GM08714 (cell line): ENCODE data around the gene HOXA4.

Experiments used
- H3K4me3 ChIP-seq: fragments of 200-500 bp; sonication (Bioruptor generic); 2 replicates; pipeline ENCODE4 v1.5.1; 2014; ENCODE audit warnings: mild to moderate bottlenecking, low read length, inconsistent platforms
- ZNF274 ChIP-seq: IDR thresholded peaks from 2 replicates; pipeline ENCODE4 v1.6.1; 2012; ENCODE audit warnings: mild to moderate bottlenecking, low read depth, low read length

The HOXA4 gene

DNA sequence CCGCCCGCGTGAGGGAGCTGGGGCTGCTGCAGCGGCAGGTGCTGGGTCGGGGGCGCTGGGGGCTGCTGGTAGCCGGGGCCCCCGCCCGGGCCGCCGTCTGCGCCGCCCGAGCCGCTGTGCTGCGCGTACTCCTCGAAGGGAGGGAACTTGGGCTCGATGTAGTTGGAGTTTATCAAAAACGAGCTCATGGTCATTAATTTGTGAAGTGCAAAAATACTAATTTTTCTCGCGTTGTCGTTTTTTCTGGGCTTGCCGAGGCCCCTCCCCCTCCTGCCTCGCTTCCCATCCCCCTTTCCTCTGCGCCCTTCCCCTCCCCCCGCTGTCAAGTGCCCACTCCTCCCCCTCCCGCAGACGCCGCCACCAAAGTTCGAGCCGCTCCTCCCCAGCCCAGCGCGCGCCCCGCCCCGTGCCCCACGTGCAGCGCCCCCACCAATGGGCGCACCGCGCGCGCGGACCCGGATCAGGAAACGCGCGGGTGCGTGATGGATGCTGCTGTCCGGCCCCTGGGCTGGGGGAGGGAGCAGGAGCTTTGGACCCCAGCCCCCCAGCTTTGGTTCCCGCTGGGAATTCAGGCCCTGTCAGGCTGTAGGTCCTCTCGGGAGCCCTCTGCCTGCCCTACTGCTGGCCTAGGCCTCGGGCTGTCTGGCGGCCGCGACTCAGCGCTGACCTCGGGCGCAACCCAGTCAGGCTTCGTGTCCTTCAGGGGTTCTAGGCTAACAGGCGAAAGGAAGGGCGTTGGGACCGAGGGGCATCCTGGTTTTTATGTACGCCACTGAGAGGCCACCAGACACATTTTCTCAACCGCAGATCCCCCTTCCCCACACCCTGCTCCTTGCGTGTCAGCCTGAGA lies at the start of gene HOXA4:
TSS of gene HOXA4 (minus strand) at position 218 of the 850 bp plus-strand sequence. CDS start at position 194, 24 bp downstream.
- H3K4me3 ChIP-seq: peak within 1 kb of the TSS; percentile 39

DNA sequence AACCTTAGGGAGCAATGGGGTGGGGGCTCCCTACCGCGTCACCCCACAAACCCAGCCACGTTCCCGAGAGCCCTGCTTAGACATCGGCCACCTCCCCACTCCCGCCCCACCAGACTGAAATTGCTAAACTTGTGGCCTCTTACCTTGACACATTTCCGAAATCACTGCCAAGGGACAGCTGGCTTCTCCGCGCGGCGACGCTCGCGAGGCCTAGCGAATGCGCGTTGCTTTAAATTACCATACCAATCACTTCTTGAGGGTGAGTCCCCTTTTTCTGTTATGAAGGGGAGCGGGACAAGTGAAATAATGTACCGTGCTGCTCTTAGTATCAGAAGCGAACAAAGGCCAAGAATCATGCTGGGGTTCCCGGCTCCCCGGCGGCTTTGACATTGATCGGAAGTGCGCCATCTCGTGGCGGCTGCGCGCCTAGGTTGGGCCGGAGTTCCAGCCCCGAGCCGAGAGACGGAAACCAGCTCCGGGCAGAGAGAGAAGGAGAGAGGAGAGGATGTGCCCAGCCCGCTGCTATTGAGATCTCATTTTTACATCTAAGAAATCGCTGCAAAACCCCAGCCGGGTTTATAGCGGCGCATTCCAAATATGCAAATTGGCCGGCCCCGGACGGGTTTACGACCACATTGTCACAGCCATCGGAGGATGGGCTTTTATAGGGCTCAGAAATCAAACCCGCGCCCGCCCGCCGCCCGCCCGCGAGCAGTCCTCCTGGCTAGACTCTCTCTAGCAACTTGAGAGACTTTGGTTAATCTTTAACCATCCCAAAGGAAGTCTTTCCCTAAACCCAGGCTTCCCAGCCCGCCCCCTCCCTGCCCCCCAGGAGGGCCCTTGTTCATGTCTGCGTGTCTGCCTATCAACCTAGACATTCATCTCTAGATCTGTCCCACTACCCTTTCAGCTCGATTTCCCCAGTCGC lies 49.2 kb upstream of the HOXA4 start:
- TF ChIP-seq ZNF274: no peak
- no peak overlapping the region; the same call in 1 of the 2 replicates for H3K4me3 ChIP-seq

More for the DNA sequence above, at the start of gene HOXA4:
- TF ChIP-seq ZNF274: no peak

DNA sequence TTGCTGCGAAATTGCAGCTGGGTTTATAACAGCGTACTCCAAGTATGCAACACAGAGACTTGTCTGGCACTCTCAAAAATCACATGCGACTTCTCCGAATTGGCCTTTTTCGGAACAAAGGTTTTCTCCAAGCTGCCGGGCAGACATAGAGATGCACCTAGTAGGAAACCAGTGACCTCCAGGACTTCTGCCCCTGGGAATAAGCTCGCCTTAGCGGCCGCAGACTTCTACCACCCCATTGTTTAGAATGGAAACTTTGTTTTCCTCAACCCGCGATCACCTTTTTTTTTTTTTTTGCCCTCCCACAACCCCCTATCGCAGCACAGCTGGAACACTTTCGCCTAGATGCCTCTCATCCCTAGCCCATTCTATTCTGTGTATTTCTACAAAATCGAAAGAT lies 48.5 kb upstream of the HOXA4 start:
- no peak overlapping the region; the same call in 1 of the 2 replicates for H3K4me3 ChIP-seq

DNA sequence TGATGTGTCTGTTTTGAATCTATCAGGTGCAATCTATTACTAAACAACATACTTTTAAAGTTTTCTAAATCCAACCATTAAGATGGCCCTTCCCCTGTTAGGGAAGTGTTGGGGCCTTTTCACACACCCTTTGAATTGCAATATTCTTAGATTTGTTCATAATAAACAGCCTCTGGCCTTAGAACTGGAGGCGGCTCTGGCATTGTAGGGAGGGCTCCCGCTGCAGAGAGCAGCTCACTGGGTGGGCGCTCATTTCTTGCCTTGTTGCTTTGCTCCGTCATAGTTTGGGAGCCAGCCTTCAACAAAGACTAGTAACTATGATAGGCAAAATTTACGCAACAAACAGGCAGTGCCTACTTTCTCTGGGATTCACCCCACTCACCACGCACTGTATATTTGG lies 47.8 kb upstream of the HOXA4 start:
- no peak overlapping the region; the same call in 1 of the 2 replicates for H3K4me3 ChIP-seq
- no peak for TF ChIP-seq ZNF274

More for the DNA sequence above, 48.5 kb upstream of the HOXA4 start:
- no peak for TF ChIP-seq ZNF274

DNA sequence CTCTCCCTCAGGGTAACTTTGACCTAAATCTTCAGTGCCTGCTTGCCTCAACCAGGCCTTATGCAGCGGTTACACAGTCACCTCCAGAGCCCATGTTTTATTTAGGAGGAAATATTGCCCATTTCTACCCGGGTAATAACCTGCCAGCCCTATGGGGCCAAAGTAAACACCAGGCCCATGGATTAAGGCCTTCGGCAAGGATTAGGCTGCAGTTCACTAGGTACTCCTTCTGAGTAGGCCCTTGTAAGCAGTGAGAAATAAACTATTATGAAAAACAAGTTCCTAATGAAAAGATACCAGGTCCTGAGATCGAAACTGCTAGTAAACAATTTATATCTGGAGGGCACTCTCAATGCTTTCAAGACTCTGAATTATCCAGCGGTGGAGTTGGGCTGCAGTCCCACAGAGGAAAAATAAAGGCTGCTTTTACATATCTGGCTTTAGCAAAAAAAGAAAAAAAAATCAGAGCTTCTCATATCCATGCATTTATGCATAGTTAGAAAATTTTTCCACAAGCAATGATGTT lies 47.3 kb upstream of the HOXA4 start:
- TF ChIP-seq ZNF274: no peak
- no peak overlapping the region; the same call in 1 of the 2 replicates for H3K4me3 ChIP-seq

DNA sequence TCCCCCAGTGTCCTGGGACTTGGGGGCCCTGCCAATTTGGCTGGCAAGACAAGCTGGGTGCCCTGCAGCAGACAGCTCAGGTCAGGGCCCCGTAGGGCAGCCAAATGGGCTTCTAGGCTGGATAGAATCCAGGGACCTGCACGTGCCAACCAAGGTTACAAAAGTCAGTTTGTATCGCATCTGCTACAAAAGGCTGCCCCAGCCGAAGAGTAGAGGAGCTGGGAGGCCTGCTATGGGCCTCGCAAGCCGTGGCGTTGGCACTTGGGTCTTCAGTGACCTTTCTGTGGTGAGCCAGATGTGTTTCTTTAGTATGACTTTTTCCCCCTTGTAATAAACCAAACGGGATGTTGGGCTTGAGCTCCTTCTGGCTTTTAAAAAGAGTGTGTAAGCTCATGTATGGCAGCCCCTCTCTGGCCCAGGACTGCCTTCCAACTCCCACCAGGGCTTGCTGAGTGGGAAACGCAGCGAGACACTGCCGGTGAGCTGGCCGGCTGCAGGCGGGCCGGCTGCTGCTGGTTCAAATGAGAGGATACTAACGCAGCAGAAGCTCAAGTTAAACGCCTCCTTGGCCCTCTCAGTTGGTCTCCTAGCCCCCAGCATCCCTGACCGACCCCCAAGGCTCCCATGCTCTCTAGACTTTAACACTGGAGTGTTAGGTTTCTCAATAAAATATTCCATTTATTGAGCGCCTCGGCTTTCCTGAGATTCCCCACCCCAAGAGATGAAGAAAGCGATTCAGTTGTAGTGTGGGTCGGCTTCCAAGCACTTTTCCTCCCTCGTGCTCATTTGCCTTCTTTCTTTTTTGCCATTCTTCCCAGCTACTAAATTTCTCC lies 46.6 kb upstream of the HOXA4 start:
- TF ChIP-seq ZNF274: no peak
- H3K4me3 ChIP-seq: no peak overlapping the region

DNA sequence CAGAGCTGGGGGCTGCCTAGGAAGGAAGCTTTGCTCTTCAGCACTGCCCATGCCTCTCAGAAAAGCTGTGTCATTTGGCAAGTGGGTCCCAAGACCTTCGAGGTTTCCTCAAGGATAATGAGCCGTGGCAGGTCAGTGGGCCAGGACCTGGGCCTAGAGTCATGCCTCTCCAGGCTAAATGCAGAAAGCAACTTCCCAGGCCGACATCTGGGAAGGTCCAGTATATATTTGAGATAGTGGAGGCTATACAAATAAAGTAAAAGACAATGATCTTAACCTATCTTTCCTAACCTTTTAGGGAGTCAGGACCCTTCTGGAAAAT lies 45.9 kb upstream of the HOXA4 start:
- H3K4me3 ChIP-seq: no peak overlapping the region
- no peak for TF ChIP-seq ZNF274

DNA sequence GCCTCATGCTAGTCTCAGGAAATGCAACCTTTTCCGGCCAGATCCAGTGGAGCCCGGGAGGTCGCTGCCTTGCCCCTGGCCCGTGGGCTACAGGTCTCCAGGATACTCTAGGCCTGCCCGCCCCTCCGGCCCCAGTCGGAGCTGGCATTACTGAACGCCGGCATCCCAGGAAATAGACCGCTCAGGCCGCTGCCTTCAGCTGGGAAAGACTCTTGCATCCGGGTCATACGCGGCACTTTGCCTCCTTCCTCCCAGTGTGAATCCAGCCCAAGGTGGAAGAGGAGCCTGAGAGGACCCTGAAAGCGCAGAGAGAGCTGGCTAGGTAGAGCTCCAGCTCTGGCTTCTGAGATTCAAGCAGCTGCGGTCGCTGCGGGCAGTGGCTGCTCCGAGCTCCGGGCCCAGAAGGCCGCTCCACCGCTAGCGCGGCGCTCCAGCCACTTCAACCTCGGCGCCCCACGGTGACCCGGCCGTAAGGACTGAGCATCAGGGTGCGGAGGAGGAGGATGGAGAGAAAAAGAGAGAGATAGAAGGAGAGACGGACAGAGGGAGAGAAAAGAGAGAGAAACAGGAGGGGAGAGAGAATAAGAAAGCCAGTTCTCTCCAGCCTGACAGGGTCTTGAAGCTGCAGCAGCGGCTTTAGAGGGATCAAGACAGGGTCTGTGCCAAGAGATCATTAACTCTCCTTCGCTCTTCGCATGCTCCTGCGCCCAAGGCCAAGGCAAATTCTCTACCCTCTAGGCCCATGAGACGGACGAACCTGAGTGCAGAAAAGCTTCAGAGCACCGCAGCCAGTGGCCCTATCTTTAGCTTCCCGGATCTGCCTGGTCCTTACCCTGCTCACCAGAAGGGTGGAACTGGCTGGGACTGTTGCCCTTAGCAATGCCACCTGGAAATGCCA lies 45.3 kb upstream of the HOXA4 start:
- no peak overlapping the region for H3K4me3 ChIP-seq
- TF ChIP-seq ZNF274: no peak

DNA sequence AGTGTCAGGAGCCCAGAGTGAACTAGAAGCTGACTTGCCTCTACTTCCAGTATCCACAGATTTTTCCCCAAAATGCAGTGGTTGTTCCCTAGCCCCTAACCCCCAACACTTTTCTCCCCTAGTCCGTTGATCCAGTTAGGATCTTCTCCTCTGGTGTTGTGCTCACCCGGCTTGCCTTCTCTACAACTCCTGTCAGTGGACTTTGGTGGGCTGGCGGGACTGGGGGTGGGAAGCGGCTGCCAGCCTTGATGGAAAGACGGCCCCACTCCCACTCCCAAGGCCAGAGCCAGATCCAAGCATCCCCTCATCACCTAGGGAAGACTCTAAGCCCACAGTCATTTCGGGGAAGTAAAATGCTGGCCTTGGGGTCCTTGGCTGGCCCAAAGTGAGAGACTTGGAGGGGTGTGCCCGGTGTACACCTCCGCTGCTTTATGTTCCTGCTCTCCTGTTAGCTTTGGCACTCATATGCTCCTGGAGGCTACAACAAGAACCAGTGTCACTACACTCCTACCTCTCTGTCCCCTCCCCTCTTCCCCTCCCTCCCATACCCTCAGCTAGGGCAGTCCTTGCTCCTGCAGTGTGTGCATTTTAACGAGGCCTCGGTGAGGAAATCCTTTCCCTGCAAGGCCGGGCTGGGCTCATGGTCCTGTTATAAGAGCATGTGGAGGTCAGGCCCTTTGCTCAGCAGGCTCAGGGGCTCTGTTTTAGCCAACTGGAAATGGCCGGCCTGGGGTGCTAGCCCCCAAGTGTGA lies 44.5 kb upstream of the HOXA4 start:
- TF ChIP-seq ZNF274: no peak
- H3K4me3 ChIP-seq: no peak overlapping the region

DNA sequence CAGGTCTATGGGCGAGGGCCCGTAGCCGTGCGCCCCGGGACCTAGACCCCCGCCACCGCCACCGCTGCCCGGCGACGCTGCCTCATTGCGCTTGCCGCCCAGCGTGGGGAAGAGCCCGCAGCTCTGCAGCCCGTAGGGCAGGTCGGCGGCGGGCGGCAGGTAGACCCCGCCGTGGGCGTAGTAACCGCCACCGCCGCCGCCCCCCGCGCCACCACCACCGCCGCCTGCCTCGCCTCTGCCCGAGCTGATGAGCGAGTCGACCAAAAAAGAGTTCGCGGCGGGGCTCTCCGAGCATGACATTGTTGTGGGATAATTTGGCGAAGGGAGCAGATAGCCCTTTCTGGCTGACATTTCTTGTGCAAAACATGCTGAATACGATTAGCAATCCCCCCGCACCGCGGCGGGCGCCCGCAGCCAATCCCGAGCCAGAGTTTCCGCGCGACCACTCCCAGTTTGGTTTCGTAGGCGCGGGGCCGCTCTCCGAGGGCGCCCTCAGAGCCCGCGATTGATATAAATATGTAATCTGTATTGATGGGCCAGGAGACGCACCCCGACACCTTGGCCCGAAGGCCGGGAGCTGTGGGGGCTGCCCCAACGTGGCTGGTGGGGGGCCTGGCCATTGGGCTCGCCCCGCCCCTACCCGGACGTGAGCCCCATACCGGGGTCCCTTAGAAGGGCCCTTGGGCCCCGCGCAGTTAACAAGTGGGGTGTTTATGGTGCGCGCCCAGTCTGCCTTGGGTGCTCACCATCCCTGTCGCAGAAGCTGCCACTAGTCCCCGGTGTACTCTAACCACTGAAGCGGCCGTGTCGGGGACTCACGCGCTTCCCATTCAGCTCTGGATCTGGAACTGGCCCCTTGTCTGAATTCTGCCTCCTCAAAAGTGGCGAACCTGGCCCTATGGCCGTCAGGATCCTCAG lies 43.7 kb upstream of the HOXA4 start, which contains the start of gene HOXA10:
TSS of gene HOXA10 (minus strand) at position 365 of the 918 bp plus-strand sequence. CDS start at position 351, 14 bp downstream.
- TF ChIP-seq ZNF274: no peak
- H3K4me3 ChIP-seq: peak within 1 kb of the TSS; percentile 8; the same call in 1 of the 2 replicates

DNA sequence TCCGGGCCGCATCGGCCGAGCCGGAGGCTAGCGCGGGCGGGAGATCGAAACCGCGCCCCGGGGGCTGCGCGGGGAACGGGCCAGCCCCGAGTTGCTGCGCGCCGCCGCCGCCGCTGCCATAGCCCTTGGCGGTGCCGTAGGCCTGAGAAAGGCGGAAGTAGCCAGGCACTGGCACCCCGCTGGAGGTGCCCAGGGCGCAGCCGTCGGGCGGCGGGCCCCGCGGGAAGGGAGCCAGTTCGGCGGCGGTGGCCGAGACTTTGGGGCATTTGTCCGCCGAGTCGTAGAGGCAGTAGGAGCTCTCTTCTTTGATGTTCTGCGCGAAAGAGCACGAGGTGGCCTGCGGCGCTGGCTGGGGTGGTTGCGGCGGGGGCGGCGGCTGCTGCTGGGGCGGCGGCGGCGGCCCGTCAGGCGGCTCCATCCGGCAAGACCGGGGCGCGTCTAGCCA lies 43.0 kb upstream of the HOXA4 start:
- peak overlapping the region; percentile 8; the same call in 1 of the 2 replicates for H3K4me3 ChIP-seq
- TF ChIP-seq ZNF274: no peak
